HG02943 (cell line): ENCODE measurements around the gene ACTRT3.
A peak's percentile ranks its signal among the peaks of the same experiment; 100 is the strongest.

Experiments used
- ATAC-seq: cut with Tn5 transposase; IDR thresholded peaks from one replicate; pipeline ENCODE4 v1.9.1; 2021; ENCODE audit warnings: mild to moderate bottlenecking, low read depth, moderate library complexity; ENCODE audit not compliant: unreplicated experiment

Gene ACTRT3

GRCh38 chr3:169769287-169770181, at the start of gene ACTRT3:
ACTRT3 (minus strand) TSS chr3:169769561; CDS start chr3:169769520, 41 bp downstream.
- no peak for ATAC-seq

GRCh38 chr3:169818316-169818715, 49.0 kb upstream of the ACTRT3 start:
- ATAC-seq: no peak

GRCh38 chr3:169815590-169816150, 46.3 kb upstream of the ACTRT3 start:
- ATAC-seq: no peak

- peak; percentile 77 for ATAC-seq
These were observed 44.6 kb upstream of the ACTRT3 start for GRCh38 chr3:169813757-169814517.

GRCh38 chr3:169813278-169813677, 43.9 kb upstream of the ACTRT3 start:
- no peak for ATAC-seq

- ATAC-seq: peak; percentile 59
These were observed 43.2 kb upstream of the ACTRT3 start, which contains the start of the genes LRRC34 and LRRIQ4 for GRCh38 chr3:169812332-169813235. LRRC34 (minus strand) TSS chr3:169812904; CDS start chr3:169812548, 356 bp downstream. LRRIQ4 (plus strand) TSS chr3:169812870; CDS start chr3:169821922, 9,052 bp downstream.

GRCh38 chr3:169811631-169812331, 42.4 kb upstream of the ACTRT3 start:
- no peak for ATAC-seq

- ATAC-seq: no peak
These were observed 40.0 kb upstream of the ACTRT3 start for GRCh38 chr3:169809230-169809795.

- no peak for ATAC-seq
These were observed 35.3 kb upstream of the ACTRT3 start for GRCh38 chr3:169804681-169805080.

GRCh38 chr3:169792359-169792758, 23.0 kb upstream of the ACTRT3 start:
- ATAC-seq: no peak

GRCh38 chr3:169790687-169791429, 21.5 kb upstream of the ACTRT3 start:
- no peak for ATAC-seq

- no peak for ATAC-seq
These were observed 20.9 kb upstream of the ACTRT3 start for GRCh38 chr3:169790219-169790618.

- ATAC-seq: no peak
These were observed 18.4 kb upstream of the ACTRT3 start for GRCh38 chr3:169787791-169788190.

GRCh38 chr3:169787120-169787519, 17.8 kb upstream of the ACTRT3 start:
- ATAC-seq: no peak

- ATAC-seq: no peak
These were observed 12.0 kb upstream of the ACTRT3 start for GRCh38 chr3:169781209-169781855.

GRCh38 chr3:169780742-169781141, 11.4 kb upstream of the ACTRT3 start:
- ATAC-seq: no peak

- no peak for ATAC-seq
These were observed 8.5 kb upstream of the ACTRT3 start for GRCh38 chr3:169777822-169778221.

GRCh38 chr3:169774186-169774585, 4.8 kb upstream of the ACTRT3 start:
- no peak for ATAC-seq
